Tibial nerve (tissue), 4 donors: ENCODE data around the gene FA2H. TPM values are rescaled to one million over a fixed set of nuclear protein-coding genes. Genes with fewer than 3 reads are reported as not detected.

Source experiments
- DNase-seq, 2 donors: peaks; one replicate each; pipeline ENCODE4 v3.0.0-alpha.2; 2019; ENCODE audit warnings: low spot score in 2 of 2
- H3K27ac ChIP-seq, 4 donors: fragments of 200-600 bp; sonication (generic) in 3 of 4; one replicate each; pipeline ENCODE4 v1.5.1; 2017 to 2019; ENCODE audit warnings: mild to moderate bottlenecking in 1 of 4
- H3K27me3 ChIP-seq, 2 donors: fragments of 200-600 bp; sonication (generic) in 1 of 2; one replicate each; pipeline versions ENCODE4 v1.5.1 to v1.6.0; 2017 to 2019
- H3K36me3 ChIP-seq, 3 donors: fragments of 200-600 bp; sonication (generic); one replicate each; pipeline ENCODE4 v1.5.1; 2018 to 2019
- H3K4me1 ChIP-seq, 4 donors: fragments of 200-600 bp; sonication (generic) in 3 of 4; one replicate each; pipeline ENCODE4 v1.5.1; 2017 to 2019
- H3K4me3 ChIP-seq, 4 donors: fragments of 200-600 bp; sonication (generic) in 3 of 4; one replicate each; pipeline ENCODE4 v1.5.1; 2017 to 2019; ENCODE audit warnings: mild to moderate bottlenecking in 1 of 4, moderate library complexity in 1 of 4
- H3K9me3 ChIP-seq, 4 donors: fragments of 200-600 bp; sonication (generic) in 3 of 4; one replicate each; pipeline ENCODE4 v1.5.1; 2017 to 2019
- CTCF ChIP-seq, 5 experiments: fragments of 200-600 bp in 3 of 5; fragments of 450-650 bp in 2 of 5; sonication (generic) in 3 of 5; IDR thresholded peaks; one replicate each; pipeline ENCODE4 v1.5.1; 2016 to 2019; ENCODE audit warnings: antibody characterized with exemption in 5 of 5, mild to moderate bottlenecking in 3 of 5, moderate library complexity in 2 of 5
- EP300 ChIP-seq, 2 donors: sonication (generic); formaldehyde crosslinking; IDR thresholded peaks; one replicate each; pipeline ENCODE4 v1.6.1; 2017; ENCODE audit warnings: antibody characterized with exemption in 2 of 2, mild to moderate bottlenecking in 1 of 2
- POLR2A ChIP-seq, 2 donors: fragments of 450-650 bp; IDR thresholded peaks; one replicate each; pipeline ENCODE4 v1.6.1; 2017; ENCODE audit warnings: antibody characterized with exemption in 2 of 2, mild to moderate bottlenecking in 2 of 2, moderate library complexity in 2 of 2
- WGBS, 2 donors: methylation state at CpG; one replicate each; pipeline ENCODE4 v1.1.5; 2018; 5-methylcytosine and 5-hydroxymethylcytosine counted together
- total RNA-seq, 4 donors: library from RNA; depleted of rRNA; stranded (reverse); fragments of >200 nt; gene quantifications; one replicate each; pipeline ENCODE4 v1.1.0, GENCODE V29; 2016

The FA2H gene
- total RNA-seq, 4 donors from 2014 or later: 11.9 to 31.6 (median 21.6) TPM

GRCh38 chr16:74761665-74762064, 13.0 kb downstream of the FA2H start:
- Histone ChIP-seq H3K4me3 (no peak overlapping the region), H3K9me3 (no peaks in the 10 kb centered on the region), H3K4me1 (peaks cover 0 to 5% (median 0%) of the 10 kb centered on the region in 4 donors), H3K27ac (no peak overlapping the region), H3K27me3 (peaks cover 0 to 8% of the 10 kb centered on the region in 2 donors), H3K36me3 (no peaks in the 10 kb centered on the region)
- no peak for TF ChIP-seq POLR2A (IDR thresholded peaks at IDR 0.05)
- no peak for TF ChIP-seq CTCF (IDR thresholded peaks at IDR 0.05)
- no peak for TF ChIP-seq EP300 (IDR thresholded peaks at IDR 0.05)
- no peak for DNase-seq

- no peak for DNase-seq
- TF ChIP-seq EP300 (IDR thresholded peaks at IDR 0.05): no peak
- TF ChIP-seq CTCF (IDR thresholded peaks at IDR 0.05): no peak
- TF ChIP-seq POLR2A (IDR thresholded peaks at IDR 0.05): no peak
- Histone ChIP-seq H3K9me3 (no peaks in the 10 kb centered on the region), H3K27me3 (no peaks in the 10 kb centered on the region), H3K27ac (peak overlapping the region in 1 of 4 donors; percentile 34), H3K36me3 (no peaks in the 10 kb centered on the region), H3K4me1 (peaks cover 0 to 5% (median 0%) of the 10 kb centered on the region in 4 donors), H3K4me3 (no peak overlapping the region)
- WGBS, 2 donors: 59 to 61% methylated on average over 11 of the region's 11 CpGs
These were observed 14.4 kb downstream of the FA2H start for GRCh38 chr16:74760007-74760767.

- Histone ChIP-seq H3K27ac (peak overlapping the region in 1 of 4 donors; percentile 34), H3K36me3 (no peaks in the 10 kb centered on the region), H3K9me3 (no peaks in the 10 kb centered on the region), H3K27me3 (no peaks in the 10 kb centered on the region), H3K4me1 (peaks cover 0 to 5% (median 0%) of the 10 kb centered on the region in 4 donors), H3K4me3 (no peak overlapping the region)
- no peak for TF ChIP-seq CTCF (IDR thresholded peaks at IDR 0.05)
- TF ChIP-seq POLR2A (IDR thresholded peaks at IDR 0.05): no peak
- no peak for TF ChIP-seq EP300 (IDR thresholded peaks at IDR 0.05)
- DNase-seq: no peak
- 89 to 100% methylated on average over 3 of the region's 3 CpGs for WGBS, 2 donors
These were observed 15.1 kb downstream of the FA2H start for GRCh38 chr16:74759564-74759963.

- 96% methylated on average over 4 of the region's 4 CpGs for WGBS, 2 donors
- Histone ChIP-seq H3K4me3 (no peak overlapping the region), H3K36me3 (no peaks in the 10 kb centered on the region), H3K27me3 (no peaks in the 10 kb centered on the region), H3K4me1 (peaks cover 0 to 5% (median 0%) of the 10 kb centered on the region in 4 donors), H3K27ac (no peak overlapping the region), H3K9me3 (no peaks in the 10 kb centered on the region)
- no peak for DNase-seq
- TF ChIP-seq POLR2A (IDR thresholded peaks at IDR 0.05): no peak
- no peak for TF ChIP-seq EP300 (IDR thresholded peaks at IDR 0.05)
- TF ChIP-seq CTCF (IDR thresholded peaks at IDR 0.05): no peak
These were observed 15.8 kb downstream of the FA2H start for GRCh38 chr16:74758801-74759200.

- Histone ChIP-seq H3K27me3 (no peaks in the 10 kb centered on the region), H3K27ac (peak overlapping the region in 2 of 4 donors; percentile 1 to 43), H3K36me3 (no peaks in the 10 kb centered on the region), H3K4me3 (no peak overlapping the region), H3K4me1 (peaks cover 0 to 5% (median 0%) of the 10 kb centered on the region in 4 donors), H3K9me3 (no peaks in the 10 kb centered on the region)
- no peak for DNase-seq
- 51 to 58% methylated on average over 4 of the region's 4 CpGs for WGBS, 2 donors
- TF ChIP-seq POLR2A (IDR thresholded peaks at IDR 0.05) (no peak), EP300 (IDR thresholded peaks at IDR 0.05) (no peak)
These were observed 17.3 kb downstream of the FA2H start for GRCh38 chr16:74757349-74757748.
